Mesenteric fat pad (tissue), 1 donor: ENCODE data around the gene TUBB2A. TPM values are rescaled to one million over a fixed set of nuclear protein-coding genes. Genes with fewer than 3 reads are reported as not detected.
"Not testable (repeated sequence)": the region's sequence is repeated elsewhere in the genome, so short reads cannot be mapped to it uniquely, and the experiment has no call there.

Experiments used
- DNase-seq: peaks from one replicate; pipeline ENCODE4 v3.0.0-alpha.2; 2020; ENCODE audit warnings: low spot score
- long read RNA-seq: library from polyadenylated mRNA; unstranded; transcript quantifications from one replicate; pipeline ENCODE4 v2.0.0, GENCODE V29; 2020
- total RNA-seq: library from RNA; stranded (reverse); fragmentation: NEBNext Ultra II Directional; extraction: Animal tissue kit (Norgen Biotek cat#: 25700); gene quantifications from one replicate; pipeline ENCODE4 v1.2.1, GENCODE V29; 2021
- donor health status: DM: yes; HTN: yes; CAD: no.

Gene TUBB2A
- total RNA-seq, result 314 TPM
- long read RNA-seq, transcript TUBB2A-201 (4 exons, 1,595 nt), result major isoform, 661 of 797 reads
- long read RNA-seq, transcript TUBB2A-202 (4 exons, 817 nt), result minor isoform, 9 of 797 reads
- long read RNA-seq, partial matches to known transcripts, result 121 of 797 reads
- long read RNA-seq, other reads (novel, unspliced or antisense), result 6 of 797 reads

DNA sequence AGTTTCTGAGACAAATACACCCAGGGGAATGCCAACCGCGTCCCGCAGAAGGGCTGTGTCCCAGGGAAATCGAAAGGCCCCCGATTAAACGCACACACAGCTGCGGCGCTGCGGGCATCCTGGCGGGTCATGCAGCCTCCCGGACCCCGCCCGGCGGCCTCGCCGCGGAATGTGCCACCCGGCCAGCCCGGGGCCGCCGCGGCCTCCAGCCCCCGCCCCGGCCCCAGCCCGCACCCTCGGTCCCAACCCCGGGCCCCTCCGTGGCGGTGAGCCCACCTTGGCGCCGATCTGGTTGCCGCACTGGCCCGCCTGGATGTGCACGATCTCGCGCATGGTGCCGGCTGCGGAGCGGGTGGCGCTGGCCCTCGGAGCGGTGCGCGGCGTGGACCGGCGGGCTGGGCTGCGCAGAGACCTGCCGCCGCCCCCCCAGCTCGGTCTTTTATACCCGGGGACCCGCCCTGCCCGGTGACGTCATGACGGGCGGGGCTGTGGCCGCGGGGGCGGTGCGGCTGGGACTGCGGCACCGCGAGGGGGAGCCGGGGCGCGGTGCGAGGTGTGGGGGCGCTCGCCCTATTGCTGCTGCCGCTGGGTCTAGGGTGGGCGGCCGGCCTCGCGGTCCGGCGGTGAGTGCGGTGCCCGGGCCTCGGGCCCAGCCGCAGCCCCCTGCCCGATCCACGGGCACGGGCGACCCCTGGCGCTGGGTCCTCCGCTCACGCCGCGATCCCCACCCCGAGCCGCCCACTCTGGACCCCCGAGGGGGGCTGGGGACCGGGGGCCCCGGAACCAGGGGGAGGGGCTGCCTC is at the start of gene TUBB2A:
TSS of gene TUBB2A (minus strand) at position 414 of the 803 bp plus-strand sequence. CDS start at position 333, 81 bp downstream.
- peak; percentile 96 for DNase-seq

DNA sequence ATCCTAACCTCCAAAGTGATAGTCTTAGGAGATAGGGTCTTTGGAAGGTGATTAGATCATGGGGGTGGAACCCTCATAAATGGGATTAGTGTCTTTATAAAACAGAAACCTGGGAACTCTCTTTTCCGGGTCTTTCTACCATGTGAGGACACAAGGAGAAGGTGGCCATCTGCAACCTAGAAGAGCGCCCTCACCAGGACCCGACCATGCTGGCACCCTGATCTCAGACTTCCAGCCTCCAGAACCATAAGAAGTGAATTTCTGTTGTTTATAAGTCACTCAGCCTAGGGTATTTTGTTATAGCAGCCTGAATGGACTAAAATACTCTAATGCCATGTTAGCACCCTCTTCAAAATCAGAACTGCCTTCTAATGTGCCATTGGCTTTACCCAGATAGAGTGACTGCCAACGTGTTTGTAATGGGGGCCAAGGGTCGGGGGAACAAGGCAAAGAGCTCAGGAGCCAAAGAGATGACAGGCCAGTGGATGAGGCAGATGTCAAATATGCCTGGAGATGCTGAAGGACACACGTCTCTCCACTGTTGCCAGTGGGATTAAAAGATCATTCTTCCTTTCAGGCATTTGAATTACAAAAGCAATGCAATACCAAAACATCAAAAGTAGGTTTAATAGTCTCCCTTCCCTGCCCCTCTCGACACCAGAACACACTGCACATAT is 49.1 kb upstream of the TUBB2A start:
- no peak for DNase-seq

DNA sequence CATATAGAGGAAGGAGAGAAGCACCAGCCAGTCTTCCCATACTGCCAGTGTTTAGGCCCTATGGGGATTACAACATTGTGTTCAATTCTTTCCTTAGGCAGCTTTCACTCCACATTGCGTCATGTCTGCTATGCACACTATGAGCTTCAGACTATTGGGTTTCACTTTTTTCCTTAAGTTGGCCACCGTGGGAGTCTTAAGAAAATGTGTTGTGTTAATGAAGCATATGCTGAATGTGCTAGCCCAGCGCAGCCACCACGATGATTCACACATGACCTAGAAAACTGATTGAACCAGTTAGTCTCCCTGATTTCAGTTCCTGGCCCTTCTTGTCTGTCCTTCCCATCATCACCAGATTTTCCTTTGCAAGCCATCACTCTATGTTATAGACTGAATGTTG is 48.6 kb upstream of the TUBB2A start:
- no peak for DNase-seq

DNA sequence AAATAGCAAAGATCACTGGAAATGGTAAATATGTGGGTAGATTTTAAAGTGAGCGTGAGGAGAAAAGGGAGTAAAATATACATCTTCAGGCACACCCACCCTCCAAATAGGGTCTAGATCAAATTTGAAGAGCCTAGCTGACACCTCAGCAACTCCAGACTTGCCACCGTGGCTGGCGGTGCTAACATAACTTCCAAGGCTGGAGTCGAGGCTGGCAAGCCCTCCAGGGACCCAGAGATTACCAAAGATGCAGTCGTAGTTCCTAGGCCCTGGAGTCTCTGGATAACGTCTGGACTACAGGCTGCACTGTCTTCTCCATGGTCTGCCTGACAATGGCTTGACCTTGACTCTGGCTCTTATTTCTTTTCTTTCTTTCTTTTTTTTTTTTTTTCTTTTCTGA is 47.6 kb upstream of the TUBB2A start:
- DNase-seq, result no peak

DNA sequence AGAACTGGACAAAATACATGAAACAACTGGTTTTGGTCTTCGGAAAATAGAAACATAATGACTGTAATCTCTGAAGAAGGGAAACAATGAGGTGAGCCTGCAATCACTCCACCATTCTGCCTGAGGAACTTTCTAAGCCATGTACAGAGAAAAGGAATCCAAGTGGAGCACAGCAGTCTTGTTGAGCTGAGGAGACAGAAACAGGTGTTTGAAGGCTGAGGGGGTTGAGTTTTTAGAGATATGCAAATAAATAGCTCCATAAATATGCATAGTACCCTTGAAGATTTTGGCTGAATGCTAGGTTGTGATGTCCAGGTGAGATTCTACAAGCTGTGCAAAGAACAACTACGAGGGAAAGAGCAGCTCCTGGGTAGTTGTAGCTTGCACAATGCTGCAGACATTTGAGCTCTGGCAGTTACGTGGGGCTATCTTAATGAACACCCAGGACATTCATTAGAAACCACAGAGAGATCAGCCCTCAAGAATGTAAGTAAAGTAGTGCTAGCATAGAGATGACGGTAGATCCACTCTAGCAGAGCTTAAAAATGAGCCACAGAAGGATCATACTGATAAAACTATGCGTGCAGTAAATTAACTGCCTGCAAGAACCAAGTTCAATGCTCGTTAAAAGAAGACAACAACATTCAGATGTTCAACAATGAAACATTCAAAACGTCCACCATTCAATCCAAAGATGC is 45.8 kb upstream of the TUBB2A start:
- DNase-seq, result no peak

DNA sequence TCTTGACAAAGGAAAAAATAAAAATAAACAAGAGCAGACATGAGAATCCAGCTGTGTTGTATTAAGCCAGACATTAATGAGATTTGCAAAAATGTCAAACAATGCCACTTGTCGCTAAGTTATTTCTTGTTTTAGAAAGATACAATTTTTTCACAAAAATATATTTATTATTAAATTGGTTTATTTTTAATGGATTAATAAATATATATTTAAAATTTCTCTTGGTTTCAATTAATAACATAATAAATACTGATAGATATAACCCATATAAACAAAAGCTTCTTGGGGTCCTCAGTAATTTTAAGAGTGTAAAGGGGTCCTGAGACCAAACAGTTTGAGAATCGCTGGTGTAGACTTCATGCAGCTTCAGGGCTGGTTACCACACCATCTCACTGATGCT is 44.0 kb upstream of the TUBB2A start:
- DNase-seq, result no peak

DNA sequence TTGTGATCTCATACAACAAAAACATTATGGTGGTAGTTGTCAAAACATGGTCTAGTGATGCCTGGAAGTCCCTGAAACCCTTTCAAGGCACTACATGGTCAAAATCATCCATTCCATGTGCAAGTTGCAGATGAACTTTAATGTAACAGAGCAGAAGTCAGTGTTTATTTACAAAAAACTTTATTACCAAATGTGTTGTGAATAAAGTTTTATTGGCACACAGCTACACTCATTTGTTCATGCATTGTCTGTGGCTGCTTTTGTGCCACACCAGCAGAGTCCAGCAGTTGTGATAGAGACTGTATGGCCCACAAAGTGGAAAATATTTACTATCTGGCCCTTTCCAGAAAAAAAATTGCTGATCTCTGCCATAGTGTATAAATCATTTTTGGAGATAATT is 43.3 kb upstream of the TUBB2A start:
- DNase-seq, result no peak

DNA sequence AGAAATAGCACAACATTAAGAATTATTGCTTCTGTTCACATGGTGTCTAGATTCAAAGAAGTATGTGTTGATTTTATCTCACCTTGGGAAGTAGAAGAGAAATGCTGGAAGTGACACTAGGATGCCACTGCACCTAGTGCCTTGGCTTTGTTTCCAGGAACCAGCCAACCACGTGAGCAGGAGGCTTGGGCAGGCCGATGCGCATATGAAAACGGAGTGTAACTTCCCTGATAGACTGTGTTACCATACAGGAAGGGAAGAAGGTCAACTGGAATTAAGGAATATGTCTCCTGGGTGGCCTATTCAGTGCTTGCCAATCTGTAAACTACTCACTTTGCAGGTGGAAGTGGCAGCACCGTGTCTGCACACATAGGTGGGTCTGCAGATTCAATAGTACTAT is 42.0 kb upstream of the TUBB2A start:
- DNase-seq, result no peak

DNA sequence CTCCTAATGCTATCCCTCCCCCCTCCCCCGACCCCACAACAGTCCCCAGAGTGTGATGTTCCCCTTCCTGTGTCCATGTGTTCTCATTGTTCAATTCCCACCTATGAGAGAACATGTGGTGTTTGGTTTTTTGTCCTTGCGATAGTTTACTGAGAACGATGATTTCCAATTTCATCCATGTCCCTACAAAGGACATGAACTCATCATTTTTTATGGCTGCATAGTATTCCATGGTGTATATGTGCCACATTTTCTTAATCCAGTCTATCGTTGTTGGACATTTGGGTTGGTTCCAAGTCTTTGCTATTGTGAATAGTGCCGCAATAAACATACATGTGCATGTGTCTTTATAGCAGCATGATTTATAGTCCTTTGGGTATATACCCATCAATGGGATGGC is 40.4 kb upstream of the TUBB2A start:
- not testable (repeated sequence) for DNase-seq

DNA sequence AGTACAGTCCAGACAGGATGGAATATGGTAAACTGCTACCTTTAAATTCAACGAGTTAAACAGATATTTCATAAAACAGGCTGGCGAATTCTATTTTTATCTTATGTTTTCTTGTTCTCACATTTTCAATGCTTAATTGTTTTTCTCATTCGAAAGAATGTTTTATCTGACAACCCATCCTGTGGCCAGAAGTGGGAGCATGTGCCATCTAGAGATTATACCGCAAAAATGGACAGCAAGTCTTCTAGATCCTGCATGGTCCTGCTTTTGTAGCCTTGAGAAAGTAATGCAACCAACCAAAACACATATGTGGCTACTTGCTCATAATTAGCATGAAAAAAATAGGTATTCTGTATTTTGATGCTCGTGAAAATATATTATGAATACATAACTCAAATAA is 39.4 kb upstream of the TUBB2A start:
- DNase-seq, result no peak

DNA sequence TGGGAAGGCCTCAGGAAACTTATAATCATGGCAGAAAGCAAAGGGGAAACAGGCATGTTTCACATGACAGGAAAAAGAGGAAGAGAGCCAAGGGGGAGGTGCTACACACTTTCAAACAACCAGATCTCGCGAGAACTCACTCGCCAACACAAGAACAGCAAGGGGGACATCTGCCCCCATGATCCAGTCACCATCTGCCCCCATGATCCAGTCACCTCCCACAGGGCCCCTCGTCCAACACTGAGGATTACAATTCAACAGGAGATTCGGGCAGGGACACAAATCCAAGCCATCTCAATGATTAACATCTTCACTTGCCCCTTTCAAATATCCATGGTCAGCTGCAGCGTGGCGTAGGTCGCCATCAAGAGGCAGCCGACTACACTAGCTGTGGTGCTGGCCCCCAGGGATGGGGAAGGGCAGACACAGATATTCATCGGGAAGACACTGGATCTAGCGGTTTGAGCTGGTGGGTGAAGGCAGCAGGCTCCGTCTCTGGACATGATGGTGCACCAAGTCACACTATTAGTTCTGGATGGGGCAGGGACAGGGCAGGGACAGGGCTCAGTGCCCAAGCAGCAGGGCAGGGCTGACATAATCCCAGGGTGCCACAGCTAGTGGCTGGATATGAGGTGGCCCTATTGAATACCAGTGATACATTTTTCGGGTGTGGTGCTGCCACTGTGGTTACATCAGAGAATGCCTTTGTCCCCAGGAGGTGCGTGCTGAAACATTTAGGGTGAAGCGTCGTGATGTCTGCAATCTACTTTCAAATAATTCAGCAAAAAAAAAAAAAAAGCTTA is 38.6 kb upstream of the TUBB2A start:
- DNase-seq, result no peak

DNA sequence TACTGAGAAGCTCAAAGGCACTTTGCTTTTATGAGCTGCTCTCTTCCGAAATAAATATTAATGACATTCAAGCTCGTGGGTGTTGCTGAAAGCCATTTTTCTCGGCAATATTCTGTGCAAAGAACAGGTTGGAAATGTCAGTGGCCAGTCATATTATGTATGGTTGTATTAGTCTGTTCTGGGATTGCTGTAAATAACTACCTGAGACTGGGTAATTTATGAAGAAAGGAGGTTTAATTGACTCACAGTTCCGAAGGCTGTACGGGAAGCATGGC is 38.0 kb upstream of the TUBB2A start:
- no peak for DNase-seq

DNA sequence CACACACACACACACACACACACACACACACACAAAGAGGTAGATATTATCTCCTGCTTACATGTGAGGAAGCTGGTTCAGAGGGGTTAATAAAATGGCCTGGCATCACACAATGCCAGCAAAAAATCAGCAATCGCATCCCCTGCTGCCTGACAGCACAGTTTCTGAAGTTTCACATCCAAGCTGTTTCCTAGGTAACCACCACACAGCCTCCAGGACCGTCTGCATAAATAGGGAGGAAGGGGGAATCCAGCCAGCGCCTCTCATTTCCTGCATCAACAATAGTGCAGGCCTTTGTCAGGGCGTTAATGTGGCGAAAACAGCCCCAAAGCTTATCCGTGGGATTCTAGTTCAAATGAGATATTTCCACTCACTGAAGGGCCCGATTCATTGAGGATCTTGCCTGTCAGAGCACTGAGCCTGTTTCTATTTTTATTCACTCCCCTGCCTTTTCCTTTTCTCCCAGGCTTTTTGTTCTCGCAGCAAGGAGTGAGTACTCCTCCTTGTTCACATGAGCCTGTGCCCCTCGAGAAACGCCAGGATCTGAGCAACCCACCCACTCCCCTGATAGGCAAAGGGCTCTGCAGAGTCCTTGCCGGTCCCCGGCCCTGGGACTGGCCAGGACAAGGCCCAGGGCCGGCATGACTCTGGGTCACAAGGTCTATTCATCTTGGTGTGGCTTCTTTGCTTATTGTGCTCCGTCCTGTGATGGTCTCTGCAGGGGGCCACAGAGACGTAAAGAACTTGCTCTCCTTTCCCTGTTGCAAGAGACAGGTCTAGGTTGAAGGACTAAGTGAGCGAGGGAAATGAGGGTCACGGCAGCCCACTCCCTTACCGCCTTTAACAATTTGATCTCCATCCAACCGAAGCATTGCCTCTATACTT is 37.4 kb upstream of the TUBB2A start:
- no peak for DNase-seq

DNA sequence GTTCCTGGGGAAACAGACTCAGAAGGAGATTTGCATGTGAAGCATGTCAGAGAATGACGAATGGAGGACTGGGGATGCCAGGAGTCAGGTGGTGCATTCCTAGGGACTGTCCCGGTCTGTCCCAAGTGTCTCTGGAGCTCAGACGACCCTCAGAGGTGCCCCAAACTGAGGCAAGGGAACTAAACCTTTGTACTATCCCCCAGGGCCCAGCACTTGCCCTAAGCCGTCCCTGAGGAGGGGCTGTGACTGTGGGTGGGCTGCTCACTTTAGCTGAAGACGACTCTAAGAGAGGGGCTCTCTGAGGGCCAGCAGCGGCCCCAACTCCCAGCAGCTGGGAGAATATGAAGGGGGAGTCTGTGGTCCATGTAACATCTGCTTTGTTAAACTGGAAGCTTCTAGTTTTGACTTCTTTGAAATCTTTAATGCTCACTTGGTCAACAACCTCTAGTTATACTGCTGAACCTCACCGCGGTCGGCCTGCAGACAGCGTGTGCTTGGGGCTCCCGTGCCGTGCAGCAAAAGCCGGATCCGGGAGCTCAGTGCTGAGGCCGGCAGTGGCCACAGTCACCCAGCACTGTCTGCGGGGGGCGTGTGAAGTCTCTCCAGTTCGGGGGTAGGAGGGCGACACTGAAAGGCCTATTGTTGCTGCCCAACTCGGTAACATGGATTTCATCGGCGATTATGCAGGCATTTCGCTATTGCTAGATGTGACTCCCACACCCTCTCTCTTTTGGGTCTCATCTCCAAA is 35.9 kb upstream of the TUBB2A start:
- no peak for DNase-seq

DNA sequence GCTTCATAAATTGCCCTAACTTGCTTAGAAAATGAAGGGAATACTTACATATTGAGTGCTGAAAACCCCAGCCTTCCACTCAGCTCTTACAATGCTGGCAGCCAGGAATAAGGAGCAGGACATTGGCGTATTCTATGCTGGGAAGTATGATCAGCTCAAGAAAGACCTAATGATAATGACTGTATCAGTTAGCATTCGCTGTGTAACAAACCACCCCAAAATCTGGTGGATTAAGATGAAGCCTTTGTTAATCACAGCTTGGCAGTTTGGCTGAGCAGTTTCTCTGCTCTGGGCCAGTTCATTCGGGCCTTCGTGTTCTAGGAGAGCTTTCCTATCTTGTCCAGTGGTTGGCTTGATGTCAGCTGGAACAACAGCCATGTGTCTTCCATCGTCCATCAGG is 33.4 kb upstream of the TUBB2A start:
- DNase-seq, result no peak

DNA sequence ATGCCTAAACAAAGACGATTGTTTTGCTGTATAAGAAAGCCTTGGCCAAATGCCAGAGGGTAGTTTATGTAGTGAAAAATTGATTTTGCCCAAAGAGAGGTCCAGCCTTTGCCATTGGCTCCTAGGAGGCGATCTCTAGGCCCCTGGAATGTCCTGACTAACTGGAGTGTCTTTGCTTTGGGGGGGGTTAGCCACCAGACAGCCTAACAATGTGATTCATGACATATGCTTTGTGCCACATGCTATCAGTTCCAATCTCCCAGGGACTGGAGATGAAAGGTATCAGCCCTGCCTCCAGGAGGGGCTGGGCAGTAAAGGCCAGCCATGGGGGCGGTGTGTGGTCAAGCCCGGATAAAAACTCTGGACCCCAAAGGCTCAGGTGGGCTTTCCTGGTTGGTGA is 32.7 kb upstream of the TUBB2A start:
- no peak for DNase-seq

DNA sequence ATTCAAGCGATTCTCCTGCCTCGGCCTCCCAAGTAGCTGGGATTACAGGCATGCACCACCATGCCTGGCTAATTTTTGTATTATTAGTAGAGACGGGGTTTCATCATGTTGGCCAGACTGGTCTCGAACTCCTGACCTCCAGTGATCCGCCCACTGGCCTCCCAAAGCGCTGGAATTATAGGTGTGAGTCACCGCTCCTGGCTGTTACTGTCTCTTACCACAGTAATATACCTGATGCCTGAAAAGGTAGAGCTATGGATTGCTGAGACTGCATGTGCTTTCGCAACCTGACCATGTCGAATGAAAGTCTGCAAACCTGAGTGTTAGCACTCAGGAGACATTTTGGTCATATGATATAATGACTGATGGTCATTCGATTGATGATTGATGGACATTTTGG is 31.8 kb upstream of the TUBB2A start:
- not testable (repeated sequence) for DNase-seq

DNA sequence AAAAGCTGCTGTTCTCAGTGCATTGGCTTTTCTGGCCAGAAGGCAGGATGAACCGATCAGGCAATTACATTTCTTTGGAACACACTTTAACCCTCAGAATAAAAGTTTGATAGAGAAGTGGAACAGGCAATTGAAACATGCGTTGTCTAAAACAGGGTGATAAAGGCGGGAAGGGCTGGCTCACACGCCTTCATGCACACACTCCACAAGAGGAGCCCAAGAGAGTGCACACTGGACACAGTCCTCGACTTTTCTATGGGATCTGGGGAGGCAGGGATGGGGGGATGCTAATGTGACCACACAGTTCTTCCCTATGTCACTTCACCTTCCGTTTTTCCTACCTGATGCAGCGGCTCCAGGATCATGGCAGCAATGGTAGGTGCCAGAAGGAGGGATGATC is 30.9 kb upstream of the TUBB2A start:
- DNase-seq, result no peak

DNA sequence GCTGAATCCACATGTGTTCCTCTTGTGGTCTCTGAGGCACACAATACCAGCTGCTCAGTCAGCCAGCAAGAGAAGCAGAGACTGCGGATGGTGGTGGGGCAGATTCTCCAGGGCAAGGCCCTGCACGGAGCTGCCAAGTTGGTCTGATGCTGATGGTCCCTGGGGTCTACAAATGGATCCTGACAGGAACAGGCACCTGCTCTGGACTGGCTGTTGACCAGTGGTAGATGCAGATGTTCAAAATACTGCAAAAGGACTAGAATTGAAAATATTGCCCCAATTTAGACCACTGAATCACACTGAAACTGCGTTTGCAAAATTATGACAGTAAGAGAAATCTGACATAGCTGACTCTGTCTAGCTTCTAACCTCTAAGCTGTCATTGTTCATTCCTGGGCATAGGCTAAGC is 29.6 kb upstream of the TUBB2A start:
- no peak for DNase-seq

DNA sequence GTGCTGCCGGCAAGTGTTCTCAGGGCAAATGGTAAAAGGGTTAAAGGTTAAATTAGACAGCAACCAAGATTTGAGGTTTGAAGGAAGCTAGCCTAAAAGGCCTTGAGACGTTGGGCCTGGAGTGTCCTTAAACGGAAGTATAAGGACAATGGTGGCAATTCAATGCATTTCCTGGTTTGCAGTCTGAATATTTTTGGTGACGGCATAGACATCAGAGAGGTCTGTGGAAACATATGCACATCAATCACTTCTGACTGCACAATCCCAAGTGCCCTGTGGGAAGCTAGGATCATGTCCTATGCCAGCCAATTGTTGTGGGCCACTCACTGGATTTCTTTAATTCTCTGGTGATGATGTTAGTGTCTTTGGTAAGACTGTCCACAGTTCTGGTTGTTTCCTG is 25.7 kb upstream of the TUBB2A start:
- DNase-seq, result no peak
